IMR-90 (cell line): ENCODE measurements around the gene FANCE. TPM values are rescaled to one million over a fixed set of nuclear protein-coding genes. Genes with fewer than 3 reads are reported as not detected.

ENCODE experiments used
- ATAC-seq: fragments of 200-7000 bp; cut with Tn5 transposase; 2 replicates; pipeline ENCODE4 v1.9.1; 2020; ENCODE audit warnings: low read depth, mild to moderate bottlenecking, moderate library complexity
- BruUV-seq: library from RNA; stranded (reverse); fragments of 400-500 nt; replicated peaks from 2 replicates; lab custom pipeline; 2021; lab: Mats Ljungman, UMichigan
- CTCF ChIA-PET: fragments of 300-600 bp; formaldehyde crosslinking; extraction: SDS; loops from one replicate; lab custom pipeline; 2021; ENCODE audit warnings: antibody characterized with exemption; lab: Yijun Ruan, JAX
- POLR2A ChIA-PET: fragments of 300-600 bp; sonication (Branson Sonifier 250); formaldehyde crosslinking; loops from one replicate; lab custom pipeline; 2022; ENCODE audit warnings: antibody characterized with exemption; ENCODE audit not compliant: unreplicated experiment; lab: Charles Lee
- DNase-seq: peaks from one replicate; pipeline ENCODE4 v3.0.0; 2013
- H2AFZ ChIP-seq: replicated peaks from 2 replicates; pipeline ENCODE3; 2013; ENCODE audit warnings: low read length, mild to moderate bottlenecking; ENCODE audit not compliant: poor library complexity
- H2AK5ac ChIP-seq: 2 replicates; pipeline ENCODE4 v1.6.1; 2013; ENCODE audit warnings: low read depth, low read length, inconsistent platforms
- H2AK9ac ChIP-seq: replicated peaks from 2 replicates; pipeline ENCODE3; 2013; ENCODE audit warnings: mild to moderate bottlenecking, low read depth, low read length, moderate library complexity; ENCODE audit not compliant: poor library complexity
- H2BK120ac ChIP-seq: 2 replicates; pipeline ENCODE4 v1.6.1; 2013; ENCODE audit warnings: low read depth, low read length, inconsistent platforms
- H2BK15ac ChIP-seq: 3 replicates; pipeline ENCODE4 v1.6.1; 2013; ENCODE audit warnings: low read depth, low read length, inconsistent platforms
- H2BK20ac ChIP-seq: 2 replicates; pipeline ENCODE4 v1.6.1; 2013; ENCODE audit warnings: low read depth, mild to moderate bottlenecking, inconsistent platforms, low read length, moderate library complexity
- H2BK5ac ChIP-seq: 2 replicates; pipeline ENCODE4 v1.6.1; 2013; ENCODE audit warnings: mild to moderate bottlenecking, low read depth, low read length, inconsistent platforms; ENCODE audit not compliant: poor library complexity, severe bottlenecking
- H3K14ac ChIP-seq: replicated peaks from 2 replicates; pipeline ENCODE4 v1.6.1; 2013; ENCODE audit warnings: low read depth, low read length, inconsistent platforms
- H3K18ac ChIP-seq: 2 replicates; pipeline ENCODE4 v1.6.1; 2013; ENCODE audit warnings: low read depth, low read length, control low read depth
- H3K23ac ChIP-seq: 2 replicates; pipeline ENCODE4 v1.6.1; 2013; ENCODE audit warnings: low read depth, low read length, inconsistent platforms
- H3K27ac ChIP-seq: 2 replicates; pipeline ENCODE4 v1.5.1; 2013; ENCODE audit warnings: mild to moderate bottlenecking, control low read depth, low read length; ENCODE audit not compliant: insufficient read depth
- H3K27me3 ChIP-seq: 2 replicates; pipeline ENCODE4 v1.6.1; 2013; ENCODE audit warnings: low read length; ENCODE audit not compliant: control insufficient read depth, insufficient read depth
- H3K36me3 ChIP-seq: 2 replicates; pipeline ENCODE4 v1.6.1; 2013; ENCODE audit warnings: low read length, mixed read lengths; ENCODE audit not compliant: control insufficient read depth, insufficient read depth
- H3K4ac ChIP-seq: 2 replicates; pipeline ENCODE4 v1.6.1; 2013; ENCODE audit warnings: low read depth, low read length, inconsistent platforms
- H3K4me1 ChIP-seq: 2 replicates; pipeline ENCODE4 v1.6.1; 2013; ENCODE audit warnings: low read length, mixed read lengths; ENCODE audit not compliant: control insufficient read depth, insufficient read depth
- H3K4me2 ChIP-seq: 2 replicates; pipeline ENCODE4 v1.6.1; 2013; ENCODE audit warnings: low read depth, mild to moderate bottlenecking, control low read depth, low read length, moderate library complexity
- H3K4me3 ChIP-seq: 2 replicates; pipeline ENCODE4 v1.5.1; 2013; ENCODE audit warnings: low read depth, mild to moderate bottlenecking, control low read depth, low read length, moderate library complexity; ENCODE audit not compliant: insufficient read depth
- H3K56ac ChIP-seq: 2 replicates; pipeline ENCODE4 v1.6.1; 2013; ENCODE audit warnings: low read length, inconsistent platforms; ENCODE audit not compliant: insufficient read depth; ENCODE audit errors: extremely low read depth
- H3K79me1 ChIP-seq, 2 experiments: 2 replicates each; pipeline ENCODE4 v1.6.1; 2013; ENCODE audit warnings: low read length in 2 of 2, inconsistent platforms in 1 of 2, low read depth in 1 of 2
- H3K9ac ChIP-seq: 2 replicates; pipeline ENCODE4 v1.6.1; 2013; ENCODE audit warnings: low read depth, low read length, control low read depth
- H3K9me1 ChIP-seq: 2 replicates; pipeline ENCODE4 v1.6.1; 2013; ENCODE audit warnings: low read length, inconsistent platforms; ENCODE audit not compliant: insufficient read depth
- H3K9me3 ChIP-seq: 2 replicates; pipeline ENCODE4 v1.6.1; 2013; ENCODE audit warnings: low read length; ENCODE audit not compliant: control insufficient read depth, insufficient read depth
- H4K20me1 ChIP-seq: 2 replicates; pipeline ENCODE4 v1.6.1; 2013; ENCODE audit warnings: low read length, inconsistent platforms; ENCODE audit not compliant: insufficient read depth
- H4K5ac ChIP-seq: 2 replicates; pipeline ENCODE4 v1.6.1; 2013; ENCODE audit warnings: mild to moderate bottlenecking, low read depth, low read length, control low read depth
- H4K8ac ChIP-seq, 2 experiments: 2 replicates each; pipeline ENCODE4 v1.6.1; 2013; ENCODE audit warnings: low read depth in 2 of 2, low read length in 2 of 2, control low read depth in 1 of 2, inconsistent platforms in 1 of 2
- H4K91ac ChIP-seq: 2 replicates; pipeline ENCODE4 v1.6.1; 2013; ENCODE audit warnings: low read depth, low read length, inconsistent platforms; ENCODE audit not compliant: insufficient read depth
- RCOR1 ChIP-seq: IDR thresholded peaks from 2 replicates; pipeline ENCODE4 v1.6.1; 2012; ENCODE audit warnings: mild to moderate bottlenecking, low read length, improper control_type of control experiment; ENCODE audit not compliant: insufficient replicate concordance
- WGBS, 2 experiments: methylation state at CpG; one replicate each; pipeline versions ENCODE4 v1.1.5 to v1.1.7; 2013; ENCODE audit warnings: missing lambda C conversion rate in 2 of 2; ENCODE audit not compliant: insufficient read length in 1 of 2; ENCODE audit errors: extremely low coverage in 2 of 2; 5-methylcytosine and 5-hydroxymethylcytosine counted together
- dilution Hi-C: fragments of 300-500 bp; cut with HindIII; formaldehyde crosslinking; loops from one replicate; pipeline ENCODE4 v1.14.3; 2018; ENCODE audit warnings: low sequenced_read_pairs; ENCODE audit not compliant: unreplicated experiment
- in situ Hi-C: fragments of 300-500 bp; cut with MboI; formaldehyde crosslinking; loops from 3 replicates; pipeline ENCODE4 v1.14.3; 2019; ENCODE audit warnings: low sequenced_read_pairs, inconsistent platforms, mixed read lengths
- intact Hi-C: fragments of 100-400 bp; cut with micrococcal nuclease; formaldehyde crosslinking; loops from 2 replicates; pipeline ENCODE4 v1.10.0; 2022
- polyA plus RNA-seq, 3 experiments: library from polyadenylated mRNA; depleted of rRNA; stranded (reverse); fragments of >200 nt; gene quantifications; 2 replicates each; pipeline ENCODE4 v1.2.3, GENCODE V29; 2012; ENCODE audit warnings: low replicate concordance in 1 of 3
- total RNA-seq: library from RNA; depleted of rRNA; stranded (reverse); fragments of >200 nt; gene quantifications from 2 replicates; pipeline ENCODE4 v1.2.3, GENCODE V29; 2012

FANCE gene
- total and polyA plus RNA-seq, 2 of the 4 experiments (the other 2 are of a cell fraction): 7.1 to 9.1 TPM

- Histone ChIP-seq H2AK9ac (no peak overlapping the region), H2BK15ac (no peak overlapping the region), H2BK5ac (no peak overlapping the region), H3K79me1 (peaks cover 29 to 57% of the 10 kb centered on the region in 2 experiments), H3K9me1 (peaks cover 24% of the 10 kb centered on the region), H3K23ac (no peak overlapping the region), H3K56ac (no peak overlapping the region), H3K4me1 (peaks cover 7% of the 10 kb centered on the region), H3K27me3 (no peaks in the 10 kb centered on the region), H2BK120ac (no peak overlapping the region), H3K18ac (no peak overlapping the region), H3K27ac (no peak overlapping the region), H2AK5ac (no peak overlapping the region), H4K91ac (no peak overlapping the region), H4K8ac (no peak overlapping the region), H4K5ac (no peak overlapping the region), H2AFZ (no peak overlapping the region), H3K4me3 (no peak overlapping the region), H2BK20ac (no peak overlapping the region), H3K36me3 (peaks cover 64% of the 10 kb centered on the region), H3K4ac (no peak overlapping the region), H3K9me3 (no peaks in the 10 kb centered on the region), H3K4me2 (no peak overlapping the region), H3K9ac (no peak overlapping the region), H4K20me1 (peaks cover 18% of the 10 kb centered on the region), H3K14ac (no peak overlapping the region)
- POLR2A ChIA-PET: no interaction called here
- CTCF ChIA-PET: interaction anchor here (1.0 kb wide), 1 partner anchor 13 kb away, joined by 4 read pairs; no protein-coding TSS in a partner anchor
- in situ Hi-C loops: no loop called here
- TF ChIP-seq RCOR1: no peak
- intact Hi-C loops: no loop called here
- dilution Hi-C loops: no loop called here
- WGBS, 2 experiments: 100% methylated on average over 5 of the region's 12 CpGs; no CpG with 5 or more reads in 1 of the 2 experiments
- no peak for DNase-seq
- no peak for ATAC-seq
- BruUV-seq: no TSS peak
Observed at GRCh38 chr6:35480176-35480575, 28.0 kb downstream of the FANCE start.
